Liver (tissue), 3 donors: Measurements from ENCODE around the gene TSPAN17.

Source experiments
- CTCF ChIP-seq: fragments of 150-350 bp; IDR thresholded peaks from 2 replicates; pipeline ENCODE4 v1.5.1; 2017; ENCODE audit warnings: improper control_type of control experiment, low read depth, low read length; ENCODE audit not compliant: missing input control
- FOXA1 ChIP-seq: IDR thresholded peaks from 2 replicates; pipeline ENCODE4 v1.6.1; 2016; ENCODE audit warnings: antibody characterized with exemption
- FOXA2 ChIP-seq: IDR thresholded peaks from 2 replicates; pipeline ENCODE4 v1.6.1; 2016; ENCODE audit warnings: antibody characterized with exemption
- NR2F2 ChIP-seq: IDR thresholded peaks from 2 replicates; pipeline ENCODE4 v1.6.1; 2016; ENCODE audit warnings: antibody characterized with exemption
- TAF1 ChIP-seq: conservative IDR thresholded peaks from 2 replicates; pipeline ENCODE4 v1.6.1; 2016; ENCODE audit warnings: antibody characterized with exemption, mild to moderate bottlenecking
- YY1 ChIP-seq: IDR thresholded peaks from 2 replicates; pipeline ENCODE4 v1.6.1; 2016; ENCODE audit warnings: antibody characterized with exemption, mild to moderate bottlenecking
- TF ChIP-seq, protein P1 (sequence below): IDR thresholded peaks from 2 replicates; pipeline ENCODE4 v1.6.1; 2016; ENCODE audit warnings: antibody characterized with exemption
- donor health status: healthy.
- donor health status: healthy.

GRCh38 chr5:176679365-176680225, 32.3 kb downstream of the TSPAN17 start:
- TF ChIP-seq CTCF: no peak
- no peak for TF ChIP-seq YY1
- no peak for TF ChIP-seq FOXA1
- no peak for TF ChIP-seq TAF1
- TF ChIP-seq, protein P1, sequence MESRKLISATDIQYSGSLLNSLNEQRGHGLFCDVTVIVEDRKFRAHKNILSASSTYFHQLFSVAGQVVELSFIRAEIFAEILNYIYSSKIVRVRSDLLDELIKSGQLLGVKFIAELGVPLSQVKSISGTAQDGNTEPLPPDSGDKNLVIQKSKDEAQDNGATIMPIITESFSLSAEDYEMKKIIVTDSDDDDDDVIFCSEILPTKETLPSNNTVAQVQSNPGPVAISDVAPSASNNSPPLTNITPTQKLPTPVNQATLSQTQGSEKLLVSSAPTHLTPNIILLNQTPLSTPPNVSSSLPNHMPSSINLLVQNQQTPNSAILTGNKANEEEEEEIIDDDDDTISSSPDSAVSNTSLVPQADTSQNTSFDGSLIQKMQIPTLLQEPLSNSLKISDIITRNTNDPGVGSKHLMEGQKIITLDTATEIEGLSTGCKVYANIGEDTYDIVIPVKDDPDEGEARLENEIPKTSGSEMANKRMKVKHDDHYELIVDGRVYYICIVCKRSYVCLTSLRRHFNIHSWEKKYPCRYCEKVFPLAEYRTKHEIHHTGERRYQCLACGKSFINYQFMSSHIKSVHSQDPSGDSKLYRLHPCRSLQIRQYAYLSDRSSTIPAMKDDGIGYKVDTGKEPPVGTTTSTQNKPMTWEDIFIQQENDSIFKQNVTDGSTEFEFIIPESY: no peak
- TF ChIP-seq FOXA2: no peak
- TF ChIP-seq NR2F2: no peak
